Measurements from ENCODE around the gene SIAH2. TPM values are rescaled to one million over a fixed set of nuclear protein-coding genes. Genes with fewer than 3 reads are reported as not detected.
A peak's percentile ranks its signal among the peaks of the same experiment; 100 is the strongest.

SIAH2 gene, protein sequence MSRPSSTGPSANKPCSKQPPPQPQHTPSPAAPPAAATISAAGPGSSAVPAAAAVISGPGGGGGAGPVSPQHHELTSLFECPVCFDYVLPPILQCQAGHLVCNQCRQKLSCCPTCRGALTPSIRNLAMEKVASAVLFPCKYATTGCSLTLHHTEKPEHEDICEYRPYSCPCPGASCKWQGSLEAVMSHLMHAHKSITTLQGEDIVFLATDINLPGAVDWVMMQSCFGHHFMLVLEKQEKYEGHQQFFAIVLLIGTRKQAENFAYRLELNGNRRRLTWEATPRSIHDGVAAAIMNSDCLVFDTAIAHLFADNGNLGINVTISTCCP
- total RNA-seq (10 to 100 TPM; 26.6 to 98.7 (median 37.1) TPM), polyA plus RNA-seq (10 to 100 TPM; 18.0 to 40.7 TPM)
- long read RNA-seq, donor 1, transcript SIAH2-201 (2 exons, 2,517 nt): major isoform, 9 of 22 reads
- long read RNA-seq, donor 1, partial matches to known transcripts: 12 of 22 reads
- long read RNA-seq, donor 1, other reads (novel, unspliced or antisense): 1 of 22 reads
- long read RNA-seq, donor 2, transcript SIAH2-201 (2 exons, 2,517 nt): major isoform, 8 of 8 reads
- long read RNA-seq, donor 2, partial matches to known transcripts: 0 of 8 reads
- long read RNA-seq, donor 2, other reads (novel, unspliced or antisense): 0 of 8 reads
- long read RNA-seq, donor 3, transcript SIAH2-201 (2 exons, 2,517 nt): major isoform, 142 of 151 reads
- long read RNA-seq, donor 3, partial matches to known transcripts: 2 of 151 reads
- long read RNA-seq, donor 3, other reads (novel, unspliced or antisense): 7 of 151 reads

DNA sequence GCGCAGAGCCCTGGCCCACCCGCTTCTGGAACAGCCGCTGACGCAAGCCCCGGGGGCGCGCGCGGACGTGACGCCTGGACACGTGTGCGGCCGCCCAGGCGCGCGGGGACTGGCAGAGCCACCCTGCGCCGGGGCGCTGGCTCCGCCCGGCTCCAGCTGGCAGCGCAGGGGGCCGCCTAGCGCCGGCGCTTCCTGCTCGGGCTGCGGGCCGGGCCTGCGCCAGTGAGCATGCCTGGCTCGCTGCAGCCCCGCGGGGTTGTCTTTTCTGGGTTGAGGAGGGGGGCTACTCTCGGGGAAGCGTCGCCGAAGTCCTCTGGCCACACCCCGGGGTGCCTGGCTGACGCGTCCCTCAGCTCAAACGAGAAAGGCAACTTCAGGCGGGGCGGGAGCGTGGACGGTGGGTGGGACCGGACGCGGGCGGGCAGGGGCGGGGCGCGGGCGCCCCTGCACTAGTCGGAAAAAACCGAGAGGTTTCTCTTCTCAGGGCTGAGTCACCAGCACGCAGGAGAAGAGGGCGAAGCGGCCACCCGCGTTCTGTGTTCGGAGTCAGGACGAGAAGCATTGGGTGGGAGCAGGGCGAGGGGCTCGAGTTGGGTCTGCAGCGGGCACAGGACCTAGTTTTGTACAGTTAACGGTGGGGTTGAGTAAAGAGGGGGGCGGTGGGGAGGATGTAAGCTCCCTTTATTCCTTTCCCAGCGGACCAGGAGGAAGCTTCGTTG, at the start of gene SIAH2:
SIAH2 (minus strand) TSS at position 48 of the 719 bp plus-strand sequence. CDS start 320 bp downstream, outside the sequence.
- H3K27me3 ChIP-seq: no peaks in the 10 kb centered on the region
- intact Hi-C loops (cut with DNase I): no loop called here
- no peaks in the 10 kb centered on the region for H3K36me3 ChIP-seq
- H3K9me3 ChIP-seq: no peaks in the 10 kb centered on the region
- H3K4me1 ChIP-seq (ENCODE audit: insufficient read depth): peaks cover 10% of the 10 kb centered on the region
- peak within 1 kb of the TSS; percentile 93 for H3K4me3 ChIP-seq
- 0 to 1% (median 0%) methylated on average over 55 to 70 of the region's 70 CpGs for WGBS, 3 donors
- TF ChIP-seq, protein P1, sequence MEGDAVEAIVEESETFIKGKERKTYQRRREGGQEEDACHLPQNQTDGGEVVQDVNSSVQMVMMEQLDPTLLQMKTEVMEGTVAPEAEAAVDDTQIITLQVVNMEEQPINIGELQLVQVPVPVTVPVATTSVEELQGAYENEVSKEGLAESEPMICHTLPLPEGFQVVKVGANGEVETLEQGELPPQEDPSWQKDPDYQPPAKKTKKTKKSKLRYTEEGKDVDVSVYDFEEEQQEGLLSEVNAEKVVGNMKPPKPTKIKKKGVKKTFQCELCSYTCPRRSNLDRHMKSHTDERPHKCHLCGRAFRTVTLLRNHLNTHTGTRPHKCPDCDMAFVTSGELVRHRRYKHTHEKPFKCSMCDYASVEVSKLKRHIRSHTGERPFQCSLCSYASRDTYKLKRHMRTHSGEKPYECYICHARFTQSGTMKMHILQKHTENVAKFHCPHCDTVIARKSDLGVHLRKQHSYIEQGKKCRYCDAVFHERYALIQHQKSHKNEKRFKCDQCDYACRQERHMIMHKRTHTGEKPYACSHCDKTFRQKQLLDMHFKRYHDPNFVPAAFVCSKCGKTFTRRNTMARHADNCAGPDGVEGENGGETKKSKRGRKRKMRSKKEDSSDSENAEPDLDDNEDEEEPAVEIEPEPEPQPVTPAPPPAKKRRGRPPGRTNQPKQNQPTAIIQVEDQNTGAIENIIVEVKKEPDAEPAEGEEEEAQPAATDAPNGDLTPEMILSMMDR (IDR thresholded peaks at IDR 0.05): peak in 2 of 3 donors; percentile 29 to 35
- TF ChIP-seq POLR2A (IDR thresholded peaks at IDR 0.05) (peak; percentile 97), EP300 (IDR thresholded peaks at IDR 0.05) (no peak)
- H3K27ac ChIP-seq: peak within 1 kb of the TSS; percentile 92 to 95
- DNase-seq: peak; percentile 88 to 93 (median 91)

DNA sequence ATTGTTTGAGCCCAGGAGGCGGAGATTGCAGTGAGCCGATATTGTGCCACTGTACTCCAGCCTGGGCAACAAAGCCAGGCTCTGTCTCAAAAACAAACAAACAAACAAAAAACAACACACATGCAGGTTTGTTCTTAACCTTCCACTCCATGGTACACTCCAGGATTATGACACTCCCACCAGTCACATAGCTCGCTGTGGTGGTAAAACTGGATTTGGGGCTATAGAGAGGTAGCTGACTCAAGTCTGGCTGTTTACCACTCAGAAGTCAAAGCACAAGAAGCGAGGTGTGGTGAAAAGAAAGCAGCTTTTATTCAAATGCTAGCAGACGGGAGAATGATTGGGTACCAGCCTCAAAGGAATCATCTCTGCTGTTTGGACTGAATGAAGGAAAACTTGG, 49.0 kb upstream of the SIAH2 start:
- no peak overlapping the region for H3K4me3 ChIP-seq
- WGBS, 3 donors: 88 to 91% (median 89%) methylated on average over 5 of the region's 5 CpGs
- H3K36me3 ChIP-seq: no peaks in the 10 kb centered on the region

DNA sequence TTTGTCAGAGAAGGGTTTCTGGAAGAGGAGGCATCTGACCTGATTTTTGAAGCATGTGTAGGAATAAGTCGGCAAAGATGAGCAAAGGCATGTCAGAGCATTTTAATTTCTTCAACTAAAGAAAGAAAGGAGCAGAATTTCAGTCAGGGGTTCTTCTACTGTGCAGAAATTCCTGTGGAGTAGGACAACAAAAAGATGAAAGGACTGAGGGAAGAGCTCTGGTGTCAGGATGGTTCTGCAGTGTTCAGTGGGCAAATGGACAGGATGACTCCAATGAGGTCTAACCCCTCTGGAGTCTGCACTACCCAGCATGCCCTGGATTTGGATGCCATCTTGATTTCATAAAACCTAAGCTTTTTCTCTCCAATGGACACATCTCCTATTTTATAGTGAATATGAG, 47.7 kb upstream of the SIAH2 start:
- Histone ChIP-seq H3K4me3 (no peak overlapping the region), H3K36me3 (no peaks in the 10 kb centered on the region), H3K9me3 (no peaks in the 10 kb centered on the region), H3K4me1 (ENCODE audit: insufficient read depth) (no peaks in the 10 kb centered on the region), H3K27me3 (no peaks in the 10 kb centered on the region), H3K27ac (no peak overlapping the region)
- DNase-seq: no peak
- WGBS, 3 donors: 87 to 92% (median 89%) methylated on average over 1 of the region's 1 CpG
- TF ChIP-seq POLR2A (IDR thresholded peaks at IDR 0.05) (no peak), EP300 (IDR thresholded peaks at IDR 0.05) (no peak)
- TF ChIP-seq, protein P1 (IDR thresholded peaks at IDR 0.05): no peak
- intact Hi-C loops (cut with DNase I): no loop called here

More for the DNA sequence above, 49.0 kb upstream of the SIAH2 start:
- H3K4me1 ChIP-seq (ENCODE audit: insufficient read depth): no peaks in the 10 kb centered on the region
- intact Hi-C loops (cut with DNase I): no loop called here
- H3K27ac ChIP-seq: no peak overlapping the region
- TF ChIP-seq EP300 (IDR thresholded peaks at IDR 0.05): no peak
- TF ChIP-seq, protein P1 (IDR thresholded peaks at IDR 0.05): no peak
- TF ChIP-seq POLR2A (IDR thresholded peaks at IDR 0.05): no peak
- H3K9me3 ChIP-seq: no peaks in the 10 kb centered on the region
- H3K27me3 ChIP-seq: no peaks in the 10 kb centered on the region
- no peak for DNase-seq

DNA sequence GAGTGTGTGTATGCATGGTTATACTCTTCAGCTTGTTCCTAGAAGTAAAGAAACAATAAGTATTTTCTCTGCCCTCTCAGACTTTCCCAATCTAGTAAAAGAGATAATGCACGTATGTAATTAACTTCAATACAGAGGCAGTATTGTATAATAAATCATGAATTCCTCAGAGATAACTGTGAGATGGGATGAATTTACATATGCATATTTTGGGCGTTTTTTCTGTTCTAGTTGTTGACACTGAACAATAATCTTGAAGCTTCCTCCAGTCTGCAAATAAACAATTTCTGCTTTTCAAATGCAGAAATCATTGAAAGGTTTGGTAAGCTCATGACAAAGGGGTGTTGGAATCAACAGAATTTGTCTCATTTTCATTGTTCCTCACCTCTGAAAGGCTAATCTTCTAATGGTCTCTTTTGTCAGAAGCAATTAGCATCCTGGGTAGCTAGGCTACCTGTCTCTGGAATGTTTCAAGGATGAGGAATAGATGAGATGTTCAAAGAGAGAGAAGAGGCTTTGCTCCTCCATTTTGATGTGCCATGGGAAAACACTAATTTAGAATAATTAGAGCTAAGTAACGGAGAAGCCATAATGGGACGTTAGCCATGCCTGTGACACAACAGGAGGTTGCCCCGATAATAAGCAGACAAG, 43.3 kb upstream of the SIAH2 start:
- no peak overlapping the region for H3K4me3 ChIP-seq
- H3K27me3 ChIP-seq: no peaks in the 10 kb centered on the region
- intact Hi-C loops (cut with DNase I): no loop called here
- TF ChIP-seq EP300 (IDR thresholded peaks at IDR 0.05) (no peak), POLR2A (IDR thresholded peaks at IDR 0.05) (no peak)
- no peaks in the 10 kb centered on the region for H3K9me3 ChIP-seq
- no peak overlapping the region for H3K27ac ChIP-seq
- 65 to 70% (median 66%) methylated on average over 5 of the region's 5 CpGs for WGBS, 3 donors
- H3K4me1 ChIP-seq (ENCODE audit: insufficient read depth): no peaks in the 10 kb centered on the region
- DNase-seq: no peak
- H3K36me3 ChIP-seq: no peaks in the 10 kb centered on the region

Measured in ovary (tissue), 10 donors.